Stomach smooth muscle (tissue), 2 donors: ENCODE data around the gene SUPT4H1.
A peak's percentile ranks its signal among the peaks of the same experiment; 100 is the strongest.

Experiments
- H3K27ac ChIP-seq: one replicate; pipeline ENCODE4 v1.7.0; 2013; ENCODE audit warnings: mild to moderate bottlenecking, low read length, inconsistent platforms
- H3K27me3 ChIP-seq, 2 donors: one replicate each; pipeline ENCODE4 v1.7.0; 2013; ENCODE audit warnings: low read length in 2 of 2; ENCODE audit not compliant: insufficient read depth in 2 of 2, control insufficient read depth in 1 of 2
- H3K36me3 ChIP-seq, 2 donors: one replicate each; pipeline ENCODE4 v1.7.0; 2013; ENCODE audit warnings: low read length in 2 of 2; ENCODE audit not compliant: control insufficient read depth in 2 of 2, insufficient read depth in 2 of 2
- H3K4me1 ChIP-seq: one replicate; pipeline ENCODE4 v1.7.0; 2013; ENCODE audit warnings: low read length; ENCODE audit not compliant: control insufficient read depth, insufficient read depth
- H3K4me3 ChIP-seq, 2 donors: one replicate each; pipeline ENCODE4 v1.7.0; 2013; ENCODE audit warnings: low read length in 2 of 2
- H3K9ac ChIP-seq, 2 donors: one replicate each; pipeline ENCODE4 v1.7.0; 2013; ENCODE audit warnings: low read length in 2 of 2, mild to moderate bottlenecking in 1 of 2
- H3K9me3 ChIP-seq, 2 donors: one replicate each; pipeline ENCODE4 v1.7.0; 2013; ENCODE audit warnings: low read length in 2 of 2; ENCODE audit not compliant: control insufficient read depth in 2 of 2
- donor health status: healthy.
- donor health status: Pancreatic carcinoma.

The SUPT4H1 gene

DNA sequence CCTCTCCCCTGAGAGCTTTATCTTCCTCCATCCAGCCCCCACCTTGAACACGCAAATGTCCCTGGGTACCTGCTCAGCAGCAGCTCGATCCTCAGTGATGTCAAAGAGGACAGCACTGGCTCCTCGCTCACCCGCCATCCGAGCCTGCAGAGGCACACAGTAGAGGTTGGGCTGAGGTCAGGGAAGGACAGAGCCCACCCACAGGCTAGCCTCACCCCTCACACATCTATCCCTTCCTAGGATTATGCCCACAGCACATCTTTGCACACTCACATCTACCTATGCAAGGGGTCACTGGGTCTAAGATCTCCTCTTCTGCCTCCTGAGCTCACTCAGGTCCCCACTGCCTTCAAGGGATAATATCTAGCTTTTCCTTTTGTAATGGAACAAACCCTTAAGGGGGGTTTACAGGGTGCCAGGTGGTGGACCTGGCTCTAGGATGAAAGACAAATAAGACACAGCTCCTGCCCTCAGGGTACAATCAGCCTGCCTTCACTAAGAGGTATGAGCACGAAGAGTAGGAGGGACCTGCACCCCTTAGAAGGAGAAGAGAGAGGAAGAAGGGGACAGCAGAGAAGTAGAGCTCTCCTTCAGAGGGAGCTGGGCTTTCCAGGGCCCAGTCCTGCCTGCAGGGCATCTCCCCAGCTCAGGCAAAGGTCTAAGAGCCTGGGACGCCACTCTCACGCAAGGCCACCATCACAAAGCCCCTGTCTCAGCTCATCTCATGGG is 11.6 kb upstream of the SUPT4H1 start:
- Histone ChIP-seq H3K9me3 (no peaks in the 10 kb centered on the region), H3K4me3 (no peak overlapping the region), H3K36me3 (no peaks in the 10 kb centered on the region), H3K4me1 (peaks cover 2% of the 10 kb centered on the region), H3K27ac (no peak overlapping the region), H3K27me3 (peaks cover 0 to 6% of the 10 kb centered on the region in 2 donors), H3K9ac (no peak overlapping the region)

DNA sequence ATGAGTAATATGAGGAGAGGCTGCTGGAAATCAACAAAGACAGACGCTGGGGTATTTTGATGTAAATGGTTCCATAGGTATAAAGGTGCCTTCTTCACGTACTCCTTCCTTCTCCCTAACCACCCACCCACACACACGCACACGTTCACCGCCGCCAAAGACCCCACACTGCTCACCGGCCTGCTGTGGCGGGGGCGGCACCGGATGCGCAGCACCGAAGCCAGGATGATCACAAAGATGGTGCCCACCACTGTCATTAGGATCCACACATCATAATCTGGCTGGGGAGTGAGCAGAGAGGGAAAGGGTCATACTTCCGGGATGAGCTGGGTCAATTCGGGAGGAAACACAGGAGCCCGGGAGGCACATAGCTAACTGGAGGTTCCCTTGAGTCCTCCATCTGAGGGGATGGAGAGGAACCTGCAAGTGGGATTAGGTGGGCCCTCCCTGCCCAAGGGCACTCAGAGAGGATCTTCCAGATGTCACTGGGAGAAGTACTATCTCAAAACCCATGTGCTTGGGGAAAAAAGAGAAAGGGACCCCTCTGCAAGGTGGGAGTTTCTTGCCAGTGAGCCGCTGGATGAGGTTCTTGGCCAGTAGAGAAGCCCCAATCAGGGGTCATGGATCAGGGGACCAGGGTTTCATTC is 10.5 kb upstream of the SUPT4H1 start:
- no peaks in the 10 kb centered on the region for H3K36me3 ChIP-seq
- peaks cover 2% of the 10 kb centered on the region for H3K4me1 ChIP-seq
- no peak overlapping the region for H3K4me3 ChIP-seq
- H3K27me3 ChIP-seq = peaks cover 0 to 6% of the 10 kb centered on the region in 2 donors
- no peak overlapping the region for H3K9ac ChIP-seq
- H3K27ac ChIP-seq = no peak overlapping the region
- no peaks in the 10 kb centered on the region for H3K9me3 ChIP-seq

DNA sequence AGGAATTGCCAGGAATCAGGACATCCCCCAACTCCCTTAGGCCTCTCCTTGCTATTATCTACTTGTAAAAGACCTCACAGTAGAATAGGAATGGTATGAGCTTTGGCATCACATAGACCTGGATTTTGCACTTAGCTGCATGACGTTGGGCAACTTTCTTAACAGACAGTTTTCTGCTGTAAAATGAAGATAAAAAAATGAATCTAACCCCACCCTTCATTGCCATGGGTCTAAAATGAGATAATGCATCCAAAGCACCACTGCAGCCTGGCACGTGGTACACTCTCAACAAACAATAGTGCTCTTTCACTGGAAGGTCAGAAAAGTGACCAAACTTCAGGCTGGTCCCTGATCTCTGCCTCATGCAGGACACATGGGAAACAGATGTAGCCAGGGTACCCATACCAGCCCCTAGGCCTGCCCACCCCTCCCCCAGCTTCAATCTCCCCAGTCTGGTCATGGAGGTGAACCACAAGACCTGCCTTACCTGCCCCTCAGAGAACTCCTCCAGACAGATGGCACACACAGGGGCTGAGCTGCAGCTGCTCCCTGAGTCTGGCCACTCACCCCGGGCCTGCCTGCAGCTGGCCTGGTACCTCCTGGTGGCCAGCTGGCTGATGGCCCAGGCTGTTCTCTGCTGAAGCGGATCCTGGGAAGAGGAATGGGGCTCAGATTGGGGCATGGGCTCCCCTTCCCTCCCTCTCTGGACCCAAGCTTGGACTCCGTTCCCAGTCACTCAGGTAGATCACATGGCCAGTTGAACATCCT is 8.5 kb upstream of the SUPT4H1 start:
- Histone ChIP-seq H3K9ac (no peak overlapping the region), H3K4me3 (no peak overlapping the region), H3K27me3 (peaks cover 0 to 6% of the 10 kb centered on the region in 2 donors), H3K27ac (no peak overlapping the region), H3K4me1 (peaks cover under 1% of the 10 kb centered on the region), H3K9me3 (no peaks in the 10 kb centered on the region), H3K36me3 (no peaks in the 10 kb centered on the region)

DNA sequence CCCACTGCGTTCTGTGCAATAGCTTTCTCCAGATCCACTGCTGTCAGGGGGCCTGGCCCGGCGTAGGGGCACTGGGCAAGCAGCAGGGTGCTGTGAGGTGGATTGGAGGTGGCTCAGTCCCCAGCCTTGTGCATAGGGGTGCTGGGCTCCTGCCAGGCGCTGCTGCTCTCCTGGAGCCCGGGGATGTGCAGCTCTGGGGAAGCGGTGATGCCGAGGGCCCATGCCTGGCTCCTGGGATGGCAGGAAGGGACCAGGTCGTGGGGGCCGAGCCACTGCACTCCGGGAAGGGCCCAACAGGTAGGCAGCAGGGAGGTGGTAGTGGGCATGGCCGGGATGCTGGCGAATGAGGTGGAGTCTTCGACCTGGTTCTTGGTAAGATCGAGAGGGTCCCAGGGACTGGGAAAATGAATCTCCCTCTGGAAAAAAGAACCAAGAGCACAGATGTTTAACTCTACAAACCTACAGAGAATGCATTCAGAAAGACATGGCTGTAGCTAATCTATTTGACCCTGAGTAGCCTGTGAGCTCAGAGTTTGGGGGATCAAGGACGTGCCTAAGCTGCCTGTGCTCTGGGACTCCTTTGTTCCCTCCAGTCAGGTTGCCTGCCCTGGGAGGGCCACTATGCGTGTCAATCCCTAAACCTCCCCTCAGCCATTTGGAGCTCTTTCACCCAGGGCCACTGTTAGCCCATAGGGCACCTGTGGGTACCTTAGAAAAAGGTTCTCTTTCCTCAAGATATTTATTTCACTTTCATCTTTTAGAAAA is 6.6 kb upstream of the SUPT4H1 start:
- H3K27ac ChIP-seq = no peak overlapping the region
- no peaks in the 10 kb centered on the region for H3K4me1 ChIP-seq
- H3K4me3 ChIP-seq = no peak overlapping the region
- H3K9ac ChIP-seq = no peak overlapping the region
- H3K36me3 ChIP-seq = no peaks in the 10 kb centered on the region
- H3K9me3 ChIP-seq = no peaks in the 10 kb centered on the region
- H3K27me3 ChIP-seq = peaks cover 0 to 4% of the 10 kb centered on the region in 2 donors

DNA sequence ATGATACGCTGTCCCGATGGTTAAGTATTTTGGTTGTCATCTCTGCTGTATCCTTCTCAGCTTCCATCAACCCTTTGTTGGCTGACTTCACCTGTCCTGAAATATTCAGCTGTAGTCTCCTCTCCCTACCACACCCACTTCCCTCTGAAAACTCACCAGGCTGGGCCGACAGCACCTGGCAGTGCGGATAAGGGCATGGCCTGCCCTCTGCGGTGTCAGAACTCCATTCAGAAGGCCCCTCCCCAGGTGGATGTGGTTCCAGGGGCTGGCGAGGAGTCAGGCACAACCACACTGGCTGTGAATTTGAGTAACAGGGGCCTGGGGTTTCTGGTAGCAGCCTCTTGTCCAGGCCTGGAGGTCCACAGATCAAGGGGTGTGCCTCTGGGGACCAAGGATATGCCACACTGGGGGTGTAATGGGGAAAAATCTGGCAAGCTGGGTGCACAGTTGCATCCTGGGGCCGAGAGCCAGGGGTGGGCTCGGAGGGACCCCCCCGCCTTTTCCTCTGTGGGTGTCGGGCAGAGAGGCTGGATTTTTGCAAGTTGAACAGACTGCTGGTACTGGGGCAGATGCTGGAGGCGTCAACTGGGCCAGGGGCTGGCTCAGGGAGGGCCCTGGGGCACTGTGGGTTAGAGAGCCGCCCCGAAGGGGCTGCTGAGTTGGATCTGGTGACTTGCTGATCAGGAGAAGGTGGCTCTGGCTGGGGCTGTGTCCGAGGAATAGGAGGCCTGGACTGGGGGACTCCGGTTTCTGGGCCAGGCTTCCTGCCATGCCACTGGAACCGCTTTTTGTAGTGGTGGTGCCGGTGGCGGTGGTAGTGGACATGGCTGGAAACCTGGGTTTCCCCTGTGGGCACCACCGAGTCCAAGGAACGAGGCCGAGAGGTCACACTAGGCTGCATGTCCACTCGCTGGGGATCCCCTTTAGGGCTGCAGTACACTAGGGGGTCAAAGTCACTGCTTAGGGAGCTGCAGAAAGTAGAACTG is 5.6 kb upstream of the SUPT4H1 start:
- Histone ChIP-seq H3K27ac (no peak overlapping the region), H3K36me3 (no peaks in the 10 kb centered on the region), H3K4me1 (peaks cover 3% of the 10 kb centered on the region), H3K4me3 (no peak overlapping the region), H3K9me3 (no peaks in the 10 kb centered on the region), H3K27me3 (no peaks in the 10 kb centered on the region), H3K9ac (no peak overlapping the region)

DNA sequence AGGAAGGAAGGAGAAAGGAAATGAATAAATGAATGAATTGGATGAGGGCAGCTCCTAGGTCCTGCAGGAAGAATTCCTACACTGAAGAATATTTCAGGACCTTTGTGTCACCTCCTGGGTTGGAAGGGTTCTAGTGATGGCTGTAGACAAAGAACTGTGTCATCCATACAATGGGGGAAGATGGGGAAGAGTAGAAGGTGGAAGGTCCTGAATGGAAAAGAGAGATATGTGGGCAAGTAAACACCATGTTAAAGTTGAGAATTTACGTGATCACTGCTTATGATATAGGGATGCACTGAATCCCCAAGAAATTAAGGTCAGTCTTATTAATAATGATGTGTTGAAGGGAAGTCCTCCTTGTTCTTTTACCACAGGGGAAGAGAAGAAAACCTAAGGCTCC is 4.2 kb upstream of the SUPT4H1 start:
- Histone ChIP-seq H3K36me3 (no peaks in the 10 kb centered on the region), H3K27ac (no peak overlapping the region), H3K27me3 (no peaks in the 10 kb centered on the region), H3K4me1 (peaks cover 7% of the 10 kb centered on the region), H3K4me3 (no peak overlapping the region), H3K9me3 (no peaks in the 10 kb centered on the region), H3K9ac (no peak overlapping the region)

DNA sequence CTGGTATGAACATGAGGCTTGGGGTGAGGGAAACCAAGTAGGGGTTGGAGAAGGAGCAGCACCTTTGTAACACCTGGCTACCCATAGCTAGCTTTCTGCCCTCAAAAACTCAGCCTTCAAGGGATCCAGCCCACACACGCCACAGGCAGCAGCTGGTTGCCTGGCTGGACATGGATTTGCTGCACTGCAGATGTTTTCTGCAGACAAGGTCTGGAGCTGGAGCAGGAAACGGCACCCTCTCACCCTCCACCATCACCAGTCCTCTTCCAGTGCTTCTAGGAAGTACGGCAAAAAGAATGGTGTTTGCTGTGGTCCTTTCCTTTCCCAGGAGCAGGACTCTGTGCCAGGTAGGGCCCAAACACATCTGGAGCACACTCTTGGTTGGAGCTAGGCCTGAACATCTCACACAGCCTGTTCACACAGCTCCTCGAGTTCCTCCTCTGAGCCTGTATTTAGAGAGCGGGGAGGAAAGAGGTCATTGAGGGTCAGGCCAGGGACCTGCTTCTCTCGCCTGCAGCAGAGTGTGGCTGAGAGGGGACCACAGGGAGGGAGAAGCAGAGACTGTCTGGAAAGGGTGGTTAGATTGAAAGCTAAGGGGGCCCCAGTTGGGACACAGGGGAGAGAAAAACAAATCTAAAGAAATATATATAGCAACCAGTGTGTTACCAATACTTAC is 2.7 kb upstream of the SUPT4H1 start:
- Histone ChIP-seq H3K9me3 (no peaks in the 10 kb centered on the region), H3K4me1 (peaks cover 11% of the 10 kb centered on the region), H3K27ac (no peak overlapping the region), H3K9ac (no peak overlapping the region), H3K36me3 (peaks cover 1 to 2% of the 10 kb centered on the region in 2 donors), H3K27me3 (no peaks in the 10 kb centered on the region), H3K4me3 (no peak overlapping the region)

DNA sequence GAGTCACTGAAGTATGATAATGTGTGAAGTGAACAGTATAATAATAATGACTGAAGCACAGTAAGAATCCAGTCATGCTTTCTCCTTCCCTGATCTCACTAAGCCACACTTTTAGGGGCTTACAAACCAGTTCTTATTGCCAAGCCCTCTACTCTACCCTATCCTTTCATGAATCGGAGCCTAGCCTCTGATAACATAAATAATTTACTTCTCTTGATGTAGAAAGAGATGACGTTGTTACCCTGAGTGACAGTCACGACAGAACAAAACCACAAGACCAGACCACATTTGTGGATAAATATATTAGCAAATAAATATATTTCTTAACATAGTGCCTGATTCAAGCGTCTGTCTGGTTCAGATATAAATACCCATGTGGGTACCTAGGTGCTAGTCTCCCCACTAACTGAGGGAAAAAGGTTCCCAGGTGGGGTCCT is 1.4 kb upstream of the SUPT4H1 start:
- no peaks in the 10 kb centered on the region for H3K9me3 ChIP-seq
- H3K9ac ChIP-seq = peak overlapping the region in 1 of 2 donors; percentile 89
- no peaks in the 10 kb centered on the region for H3K27me3 ChIP-seq
- H3K27ac ChIP-seq = no peak overlapping the region
- H3K36me3 ChIP-seq = peaks cover 14 to 15% of the 10 kb centered on the region in 2 donors
- H3K4me3 ChIP-seq = peak overlapping the region; percentile 98 to 99
- peaks cover 11% of the 10 kb centered on the region for H3K4me1 ChIP-seq

DNA sequence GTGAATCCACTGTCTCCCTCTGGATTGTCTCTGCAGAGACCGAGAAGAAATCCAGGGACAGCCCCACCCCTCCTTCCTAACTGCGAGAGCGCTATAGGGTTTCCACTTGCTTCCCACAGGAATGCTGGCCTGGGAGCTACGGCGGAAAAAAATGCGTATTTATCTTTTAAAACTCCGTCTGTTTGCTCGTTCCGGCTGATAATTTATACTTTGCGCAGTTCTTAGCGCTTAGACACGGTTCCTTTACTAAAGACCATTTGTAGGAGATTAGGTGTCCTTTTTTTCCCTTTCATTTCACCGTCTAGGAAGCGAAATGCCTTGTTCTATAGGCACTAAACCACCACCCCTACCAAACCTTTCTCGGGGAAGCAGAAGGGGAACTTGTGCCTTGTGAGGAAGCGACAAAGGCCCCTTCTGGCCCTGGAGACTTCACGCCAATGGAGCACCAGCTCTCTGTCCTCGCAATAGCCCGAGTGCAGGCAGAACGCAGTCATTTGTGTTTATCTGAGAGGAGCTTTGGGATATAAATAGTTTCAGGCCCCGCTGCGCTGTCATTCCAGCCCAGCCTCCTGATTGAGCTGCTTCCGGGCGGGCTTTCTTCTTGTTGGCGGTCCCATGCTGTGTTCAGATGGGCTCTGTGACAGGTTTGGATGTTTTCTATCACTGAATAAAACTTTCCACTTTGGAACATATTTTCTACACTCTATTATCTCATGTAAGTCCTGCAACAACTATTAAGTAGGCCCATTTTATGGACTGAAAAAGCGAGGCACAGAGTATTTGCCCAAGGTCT is 791 bp upstream of the SUPT4H1 start:
- peak overlapping the region; percentile 90 for H3K27ac ChIP-seq
- H3K4me3 ChIP-seq = peak overlapping the region; percentile 98 to 99
- no peaks in the 10 kb centered on the region for H3K9me3 ChIP-seq
- peak overlapping the region; percentile 89 to 96 for H3K9ac ChIP-seq
- no peaks in the 10 kb centered on the region for H3K27me3 ChIP-seq
- peaks cover 11% of the 10 kb centered on the region for H3K4me1 ChIP-seq
- H3K36me3 ChIP-seq = peaks cover 20 to 21% of the 10 kb centered on the region in 2 donors
